HG02970 (cell line): Measurements from ENCODE around the gene APOL2.
"Not testable (repeated sequence)": the region's sequence is repeated elsewhere in the genome, so short reads cannot be mapped to it uniquely, and the experiment has no call there.

Experiments
- ATAC-seq: cut with Tn5 transposase; IDR thresholded peaks from one replicate; pipeline ENCODE4 v1.9.1; 2021; ENCODE audit warnings: mild to moderate bottlenecking, moderate library complexity, moderate number of reproducible peaks; ENCODE audit not compliant: unreplicated experiment, low FRiP score

The APOL2 gene

GRCh38 chr22:36244522-36245391 is 5.4 kb upstream of the APOL2 start:
- no peak for ATAC-seq

GRCh38 chr22:36243986-36244385 is 4.7 kb upstream of the APOL2 start:
- ATAC-seq = no peak

- no peak for ATAC-seq
Measured at GRCh38 chr22:36239150-36239400, 252 bp downstream of the APOL2 start.

GRCh38 chr22:36238373-36239149 is 766 bp downstream of the APOL2 start:
- ATAC-seq = no peak

GRCh38 chr22:36237462-36238372 is 1.6 kb downstream of the APOL2 start:
- ATAC-seq = no peak

GRCh38 chr22:36236388-36237319 is 2.7 kb downstream of the APOL2 start:
- ATAC-seq = no peak

- ATAC-seq = no peak
Measured at GRCh38 chr22:36235585-36235984, 3.7 kb downstream of the APOL2 start.

- ATAC-seq = no peak
Measured at GRCh38 chr22:36234919-36235318, 4.4 kb downstream of the APOL2 start.

- no peak for ATAC-seq
Measured at GRCh38 chr22:36234213-36234612, 5.1 kb downstream of the APOL2 start.

- no peak for ATAC-seq
Measured at GRCh38 chr22:36233796-36234195, 5.5 kb downstream of the APOL2 start.

- ATAC-seq = no peak
Measured at GRCh38 chr22:36232715-36233401, 6.5 kb downstream of the APOL2 start.

GRCh38 chr22:36231051-36231450 is 8.3 kb downstream of the APOL2 start:
- ATAC-seq = not testable (repeated sequence)

GRCh38 chr22:36229649-36230048 is 9.7 kb downstream of the APOL2 start:
- ATAC-seq = not testable (repeated sequence)

- ATAC-seq = no peak
Measured at GRCh38 chr22:36228944-36229343, 10.4 kb downstream of the APOL2 start.

GRCh38 chr22:36228369-36228768 is 11.0 kb downstream of the APOL2 start:
- not testable (repeated sequence) for ATAC-seq

- no peak for ATAC-seq
Measured at GRCh38 chr22:36227806-36228205, 11.5 kb downstream of the APOL2 start.

GRCh38 chr22:36227396-36227795 is 11.9 kb downstream of the APOL2 start:
- ATAC-seq = no peak

- ATAC-seq = no peak
Measured at GRCh38 chr22:36226189-36226588, 13.1 kb downstream of the APOL2 start.

- ATAC-seq = no peak
Measured at GRCh38 chr22:36225333-36225922, 13.9 kb downstream of the APOL2 start.
